Measurements from ENCODE around the gene KCTD2.

The KCTD2 gene

DNA sequence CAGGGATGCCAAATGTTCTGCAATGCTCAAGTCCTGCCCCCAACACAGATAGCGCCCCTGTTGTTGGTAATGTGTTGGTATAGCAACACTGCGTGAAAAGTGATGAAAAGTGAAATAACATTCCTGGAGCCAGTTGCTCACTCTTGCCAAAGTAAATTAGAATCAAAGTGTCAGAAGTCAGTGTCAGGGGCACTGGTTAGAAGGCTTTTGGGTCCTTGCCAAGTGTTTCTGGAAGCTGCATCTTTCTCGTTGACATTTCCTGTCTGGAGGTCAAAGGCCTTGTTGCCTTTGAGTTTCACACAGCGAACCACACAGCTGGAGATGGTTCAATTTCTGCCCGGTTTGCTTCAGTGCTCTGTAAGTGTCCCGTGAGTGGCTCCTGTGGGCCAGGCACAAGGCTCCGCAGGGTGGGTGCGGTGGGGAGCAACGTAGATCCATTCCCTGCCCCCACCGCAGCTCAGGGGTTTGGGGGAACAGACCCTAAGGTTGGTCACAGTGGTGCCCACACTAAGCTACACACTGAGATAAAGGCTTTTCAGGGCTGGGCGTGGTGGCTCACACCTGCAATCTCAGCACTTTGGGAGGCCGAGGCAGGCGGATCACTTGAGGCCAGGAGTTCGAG lies 37.1 kb downstream of the KCTD2 start:
- Histone ChIP-seq H3K27me3 (ENCODE audit: insufficient read depth, poor library complexity, severe bottlenecking) (no peaks in the 10 kb centered on the region), H3K4me3 (replicated peaks; ENCODE audit: insufficient read depth, low read length) (no peak overlapping the region), H3K27ac (replicated peaks) (no peak overlapping the region)
- TF ChIP-seq POLR2AphosphoS5 (IDR thresholded peaks at IDR 0.05; ENCODE audit: low read depth) (no peak), GABPA (IDR thresholded peaks at IDR 0.05; ENCODE audit: low read depth) (no peak), SPI1 (IDR thresholded peaks at IDR 0.05; ENCODE audit: borderline replicate concordance, low read depth) (no peak), CTCF (IDR thresholded peaks at IDR 0.05; ENCODE audit: insufficient read depth, low read length) (no peak)
- TF ChIP-seq, protein P1, sequence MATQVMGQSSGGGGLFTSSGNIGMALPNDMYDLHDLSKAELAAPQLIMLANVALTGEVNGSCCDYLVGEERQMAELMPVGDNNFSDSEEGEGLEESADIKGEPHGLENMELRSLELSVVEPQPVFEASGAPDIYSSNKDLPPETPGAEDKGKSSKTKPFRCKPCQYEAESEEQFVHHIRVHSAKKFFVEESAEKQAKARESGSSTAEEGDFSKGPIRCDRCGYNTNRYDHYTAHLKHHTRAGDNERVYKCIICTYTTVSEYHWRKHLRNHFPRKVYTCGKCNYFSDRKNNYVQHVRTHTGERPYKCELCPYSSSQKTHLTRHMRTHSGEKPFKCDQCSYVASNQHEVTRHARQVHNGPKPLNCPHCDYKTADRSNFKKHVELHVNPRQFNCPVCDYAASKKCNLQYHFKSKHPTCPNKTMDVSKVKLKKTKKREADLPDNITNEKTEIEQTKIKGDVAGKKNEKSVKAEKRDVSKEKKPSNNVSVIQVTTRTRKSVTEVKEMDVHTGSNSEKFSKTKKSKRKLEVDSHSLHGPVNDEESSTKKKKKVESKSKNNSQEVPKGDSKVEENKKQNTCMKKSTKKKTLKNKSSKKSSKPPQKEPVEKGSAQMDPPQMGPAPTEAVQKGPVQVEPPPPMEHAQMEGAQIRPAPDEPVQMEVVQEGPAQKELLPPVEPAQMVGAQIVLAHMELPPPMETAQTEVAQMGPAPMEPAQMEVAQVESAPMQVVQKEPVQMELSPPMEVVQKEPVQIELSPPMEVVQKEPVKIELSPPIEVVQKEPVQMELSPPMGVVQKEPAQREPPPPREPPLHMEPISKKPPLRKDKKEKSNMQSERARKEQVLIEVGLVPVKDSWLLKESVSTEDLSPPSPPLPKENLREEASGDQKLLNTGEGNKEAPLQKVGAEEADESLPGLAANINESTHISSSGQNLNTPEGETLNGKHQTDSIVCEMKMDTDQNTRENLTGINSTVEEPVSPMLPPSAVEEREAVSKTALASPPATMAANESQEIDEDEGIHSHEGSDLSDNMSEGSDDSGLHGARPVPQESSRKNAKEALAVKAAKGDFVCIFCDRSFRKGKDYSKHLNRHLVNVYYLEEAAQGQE (IDR thresholded peaks at IDR 0.05; ENCODE audit: insufficient replicate concordance, low read depth): no peak
- no peak for DNase-seq (ENCODE audit: low read depth in 1 of 2, low spot score in 1 of 2)

DNA sequence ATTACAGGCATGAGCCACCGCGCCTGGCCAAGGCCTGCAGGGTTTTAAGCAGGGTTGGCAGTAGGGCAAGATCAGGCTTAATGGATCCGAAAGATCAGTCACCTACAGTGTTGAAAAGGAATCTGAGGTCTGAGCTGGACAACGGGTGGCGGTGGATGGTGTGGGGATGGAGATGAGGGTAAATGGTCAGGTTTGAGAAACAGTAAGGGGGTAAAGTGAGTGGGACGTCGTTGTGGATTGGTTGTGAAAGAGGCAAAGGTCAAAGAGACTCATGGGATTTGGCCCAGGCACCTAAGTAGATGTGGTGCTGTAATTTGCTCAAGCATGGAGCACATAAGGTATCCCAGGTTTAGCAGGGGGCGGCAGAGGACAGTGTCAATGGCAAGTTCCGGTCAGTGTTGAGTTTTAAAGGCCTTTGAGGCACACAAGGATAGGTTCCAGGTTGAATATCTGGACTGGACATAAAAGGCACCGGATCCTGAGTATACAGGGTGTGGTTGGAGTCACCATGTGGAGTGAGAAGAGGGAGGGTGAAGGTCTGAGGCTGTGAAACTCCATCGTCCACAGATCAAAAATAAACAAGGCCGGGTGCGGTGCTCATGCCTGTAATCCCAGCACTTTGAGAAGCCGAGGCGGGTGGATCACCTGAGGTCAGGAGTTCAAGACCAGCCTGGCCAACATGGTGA lies 39.6 kb downstream of the KCTD2 start:
- no peak overlapping the region for H3K4me3 ChIP-seq (replicated peaks; ENCODE audit: insufficient read depth, low read length)
- no peaks in the 10 kb centered on the region for H3K27me3 ChIP-seq (ENCODE audit: insufficient read depth, poor library complexity, severe bottlenecking)
- peak overlapping the region; percentile 71; the same call in 1 of the 2 replicates for H3K27ac ChIP-seq (replicated peaks)
- no peak for DNase-seq (ENCODE audit: low read depth in 1 of 2, low spot score in 1 of 2)
- TF ChIP-seq, protein P1 (IDR thresholded peaks at IDR 0.05; ENCODE audit: insufficient replicate concordance, low read depth): no peak
- TF ChIP-seq POLR2AphosphoS5 (IDR thresholded peaks at IDR 0.05; ENCODE audit: low read depth): no peak
- no peak for TF ChIP-seq GABPA (IDR thresholded peaks at IDR 0.05; ENCODE audit: low read depth)
- TF ChIP-seq SPI1 (IDR thresholded peaks at IDR 0.05; ENCODE audit: borderline replicate concordance, low read depth): no peak
- no peak for TF ChIP-seq CTCF (IDR thresholded peaks at IDR 0.05; ENCODE audit: insufficient read depth, low read length)

DNA sequence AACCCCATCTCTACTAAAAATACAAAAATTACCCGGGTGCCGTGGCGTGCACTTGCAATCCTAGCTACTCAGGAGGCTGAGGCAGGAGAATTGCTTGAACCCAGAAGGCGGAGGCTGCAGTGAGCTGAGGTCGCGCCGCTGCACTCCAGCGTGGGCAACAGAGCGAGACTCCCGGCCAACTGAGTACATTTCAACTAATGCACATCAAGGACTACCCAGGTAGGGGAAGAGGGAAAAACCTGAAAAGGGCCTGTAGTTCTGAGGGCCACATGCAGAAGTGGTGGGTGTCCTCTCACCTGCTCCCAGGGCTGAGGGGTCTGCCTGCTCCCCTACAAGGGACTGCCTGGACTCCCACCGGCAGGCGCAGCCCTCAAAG lies 40.1 kb downstream of the KCTD2 start:
- DNase-seq (ENCODE audit: low read depth in 1 of 2, low spot score in 1 of 2): no peak
- peak overlapping the region; percentile 71 for H3K27ac ChIP-seq (replicated peaks)
- H3K4me3 ChIP-seq (replicated peaks; ENCODE audit: insufficient read depth, low read length): no peak overlapping the region
- TF ChIP-seq SPI1 (IDR thresholded peaks at IDR 0.05; ENCODE audit: borderline replicate concordance, low read depth) (no peak), POLR2AphosphoS5 (IDR thresholded peaks at IDR 0.05; ENCODE audit: low read depth) (no peak), GABPA (IDR thresholded peaks at IDR 0.05; ENCODE audit: low read depth) (no peak), CTCF (IDR thresholded peaks at IDR 0.05; ENCODE audit: insufficient read depth, low read length) (no peak)
- TF ChIP-seq, protein P1 (IDR thresholded peaks at IDR 0.05; ENCODE audit: insufficient replicate concordance, low read depth): no peak
- H3K27me3 ChIP-seq (ENCODE audit: insufficient read depth, poor library complexity, severe bottlenecking): no peaks in the 10 kb centered on the region
